Epidermal melanocyte (primary cell): ENCODE results near the gene MREG.

ENCODE experiments used
- DNase-seq: peaks from one replicate; pipeline ENCODE4 v3.0.0; 2011; ENCODE audit warnings: low spot score; ENCODE audit not compliant: insufficient read length

Gene MREG

DNA sequence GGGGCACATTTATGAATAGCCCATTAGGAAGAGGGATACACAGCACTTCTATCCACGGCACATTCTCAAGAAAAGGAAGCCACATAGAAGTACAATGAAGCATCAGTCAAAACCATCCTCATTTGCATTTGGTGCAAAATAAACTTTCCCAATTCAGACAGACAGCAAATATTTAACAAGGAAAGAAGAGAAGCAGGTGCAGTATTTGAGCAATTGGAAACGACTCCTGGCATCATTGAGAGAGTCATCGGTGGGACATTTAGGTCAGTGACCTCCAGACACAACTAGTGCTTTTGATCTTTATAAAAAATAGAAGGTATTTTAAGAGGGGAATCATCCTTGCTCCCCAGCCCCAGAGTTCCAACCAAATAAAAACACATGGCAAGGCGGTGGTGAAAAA is 118.0 kb downstream of the MREG start:
- DNase-seq: no peak
